ACC112 (cell line): ENCODE measurements around the gene ESRRB.

Experiments
- H2AFZ ChIP-seq: fragments of 200-600 bp; sonication (generic); one replicate; pipeline ENCODE4 v1.6.0; 2017; ENCODE audit warnings: antibody characterized with exemption, low read length; ENCODE audit not compliant: unreplicated experiment
- H3K27ac ChIP-seq: fragments of 200-600 bp; sonication (generic); 2 replicates; pipeline ENCODE4 v1.5.1; 2014; ENCODE audit warnings: low read depth, mild to moderate bottlenecking, antibody characterized with exemption, low read length, moderate library complexity
- H3K27me3 ChIP-seq: fragments of 200-600 bp; sonication (generic); 2 replicates; pipeline ENCODE4 v1.6.1; 2014; ENCODE audit warnings: mild to moderate bottlenecking, antibody characterized with exemption, low read length, moderate library complexity, mixed read lengths; ENCODE audit not compliant: insufficient read depth
- H3K36me3 ChIP-seq: fragments of 200-600 bp; sonication (generic); 2 replicates; pipeline ENCODE4 v1.6.1; 2016; ENCODE audit warnings: mild to moderate bottlenecking, antibody characterized with exemption, low read length, moderate library complexity, mixed read lengths; ENCODE audit not compliant: insufficient read depth
- H3K4me1 ChIP-seq: fragments of 200-600 bp; sonication (generic); one replicate; pipeline ENCODE4 v1.6.1; 2016; ENCODE audit warnings: low read length, mixed read lengths; ENCODE audit not compliant: insufficient read depth, unreplicated experiment, control insufficient read depth
- H3K4me3 ChIP-seq: fragments of 200-600 bp; sonication (generic); 2 replicates; pipeline ENCODE4 v1.5.1; 2014; ENCODE audit warnings: mild to moderate bottlenecking, low read depth, low read length
- H3K79me2 ChIP-seq: fragments of 200-600 bp; sonication (generic); one replicate; pipeline ENCODE4 v1.6.0; 2016; ENCODE audit warnings: low read length; ENCODE audit not compliant: control insufficient read depth, unreplicated experiment, insufficient read depth

The ESRRB gene

GRCh38 chr14:76473481-76474263 is 97.7 kb downstream of the ESRRB start:
- H2AFZ ChIP-seq: no peak overlapping the region
- H3K79me2 ChIP-seq: no peaks in the 10 kb centered on the region
- no peaks in the 10 kb centered on the region for H3K4me1 ChIP-seq
- H3K36me3 ChIP-seq: no peaks in the 10 kb centered on the region
- no peak overlapping the region for H3K27ac ChIP-seq
- H3K4me3 ChIP-seq: no peak overlapping the region
- peaks cover 43% of the 10 kb centered on the region for H3K27me3 ChIP-seq

DNA sequence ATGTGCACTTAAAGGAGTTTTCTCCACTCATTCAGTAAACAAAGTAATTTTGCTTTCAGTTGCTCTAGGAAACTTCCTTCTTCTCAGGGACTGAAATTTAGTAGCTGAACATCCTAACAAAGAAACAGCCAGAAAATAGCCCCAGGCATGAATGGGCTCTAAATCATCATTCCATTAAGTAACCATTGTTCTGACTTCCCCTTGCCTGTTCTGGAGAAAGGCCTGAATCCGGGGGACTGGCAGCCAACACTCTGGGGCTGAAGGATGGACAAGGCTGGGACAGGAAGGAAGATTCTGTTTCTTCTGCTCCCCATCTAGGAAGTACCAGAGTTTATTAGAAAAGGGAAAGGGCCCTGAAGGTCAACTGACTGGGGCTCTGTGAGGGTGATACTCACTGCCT is 104.5 kb downstream of the ESRRB start:
- peaks cover 21% of the 10 kb centered on the region; the same call in 1 of the 2 replicates for H3K27me3 ChIP-seq
- H3K27ac ChIP-seq: no peak overlapping the region
- H3K4me3 ChIP-seq: no peak overlapping the region
- no peaks in the 10 kb centered on the region for H3K79me2 ChIP-seq
- H3K4me1 ChIP-seq: no peaks in the 10 kb centered on the region
- H3K36me3 ChIP-seq: no peaks in the 10 kb centered on the region
- H2AFZ ChIP-seq: no peak overlapping the region

- H3K79me2 ChIP-seq: no peaks in the 10 kb centered on the region
- no peaks in the 10 kb centered on the region for H3K36me3 ChIP-seq
- H2AFZ ChIP-seq: no peak overlapping the region
- peaks cover 8% of the 10 kb centered on the region; the same call in 1 of the 2 replicates for H3K27me3 ChIP-seq
- no peak overlapping the region for H3K4me3 ChIP-seq
- no peaks in the 10 kb centered on the region for H3K4me1 ChIP-seq
- no peak overlapping the region for H3K27ac ChIP-seq
Observed at GRCh38 chr14:76484355-76484754, 108.4 kb downstream of the ESRRB start.

DNA sequence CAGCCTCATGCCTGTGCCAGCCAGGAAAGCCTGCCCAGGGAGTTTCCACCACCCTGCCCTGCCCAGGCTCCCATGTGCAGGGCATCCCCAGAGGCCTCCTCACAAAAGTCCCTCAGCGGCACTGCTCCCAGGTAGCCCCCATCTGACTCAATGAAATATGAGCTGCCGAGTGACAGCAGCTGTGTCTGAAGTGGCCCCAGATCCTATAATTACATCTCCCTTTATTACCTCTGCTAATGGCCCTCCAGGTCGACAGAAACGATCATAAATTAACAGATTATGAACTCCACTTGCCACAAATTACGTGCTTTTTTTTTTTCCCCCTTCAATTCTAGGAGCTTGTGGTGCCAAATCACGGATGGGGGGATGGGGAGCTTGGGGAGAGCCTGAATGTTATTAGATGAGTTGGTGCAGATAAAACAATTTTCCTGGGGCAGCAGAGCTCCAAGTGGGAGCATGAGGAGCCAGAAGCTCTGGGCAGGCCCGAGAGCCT is 110.4 kb downstream of the ESRRB start:
- H3K4me3 ChIP-seq: no peak overlapping the region
- H3K79me2 ChIP-seq: no peaks in the 10 kb centered on the region
- H2AFZ ChIP-seq: no peak overlapping the region
- H3K4me1 ChIP-seq: no peaks in the 10 kb centered on the region
- H3K27me3 ChIP-seq: peaks cover 12% of the 10 kb centered on the region; the same call in 1 of the 2 replicates
- no peaks in the 10 kb centered on the region for H3K36me3 ChIP-seq
- H3K27ac ChIP-seq: no peak overlapping the region

DNA sequence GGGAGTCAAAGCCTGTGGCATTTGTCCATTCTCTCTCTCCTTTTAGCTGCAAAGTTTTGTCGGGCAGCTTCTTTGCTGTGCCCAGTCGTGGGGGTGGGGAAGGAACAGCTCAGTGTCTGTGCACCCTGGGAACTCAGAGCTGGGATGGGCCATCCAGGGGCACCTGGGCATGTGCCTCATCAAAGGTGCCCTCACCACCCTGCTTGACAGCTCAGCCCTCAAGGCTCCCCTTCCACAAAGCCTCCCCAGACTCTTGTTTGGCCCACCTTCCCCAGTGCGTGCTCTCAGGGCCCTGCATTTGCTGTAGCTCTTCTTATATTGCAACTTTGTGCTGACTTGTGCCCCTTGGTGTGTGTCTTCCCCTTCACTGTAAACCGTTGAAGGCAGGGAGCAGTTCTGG is 112.6 kb downstream of the ESRRB start:
- Histone ChIP-seq H3K27me3 (peaks cover 8% of the 10 kb centered on the region; the same call in 1 of the 2 replicates), H3K79me2 (no peaks in the 10 kb centered on the region), H3K4me1 (no peaks in the 10 kb centered on the region), H3K36me3 (no peaks in the 10 kb centered on the region), H2AFZ (no peak overlapping the region), H3K27ac (no peak overlapping the region), H3K4me3 (no peak overlapping the region)

- Histone ChIP-seq H3K27me3 (peaks cover 8% of the 10 kb centered on the region; the same call in 1 of the 2 replicates), H3K36me3 (no peaks in the 10 kb centered on the region), H3K27ac (no peak overlapping the region), H3K4me3 (no peak overlapping the region), H3K79me2 (no peaks in the 10 kb centered on the region), H2AFZ (no peak overlapping the region), H3K4me1 (no peaks in the 10 kb centered on the region)
Observed at GRCh38 chr14:76489667-76490066, 113.7 kb downstream of the ESRRB start.

- Histone ChIP-seq H3K4me3 (no peak overlapping the region), H3K36me3 (no peaks in the 10 kb centered on the region), H2AFZ (no peak overlapping the region), H3K27me3 (peaks cover 8% of the 10 kb centered on the region; the same call in 1 of the 2 replicates), H3K27ac (no peak overlapping the region), H3K4me1 (no peaks in the 10 kb centered on the region), H3K79me2 (no peaks in the 10 kb centered on the region)
Observed at GRCh38 chr14:76490111-76490510, 114.2 kb downstream of the ESRRB start.

DNA sequence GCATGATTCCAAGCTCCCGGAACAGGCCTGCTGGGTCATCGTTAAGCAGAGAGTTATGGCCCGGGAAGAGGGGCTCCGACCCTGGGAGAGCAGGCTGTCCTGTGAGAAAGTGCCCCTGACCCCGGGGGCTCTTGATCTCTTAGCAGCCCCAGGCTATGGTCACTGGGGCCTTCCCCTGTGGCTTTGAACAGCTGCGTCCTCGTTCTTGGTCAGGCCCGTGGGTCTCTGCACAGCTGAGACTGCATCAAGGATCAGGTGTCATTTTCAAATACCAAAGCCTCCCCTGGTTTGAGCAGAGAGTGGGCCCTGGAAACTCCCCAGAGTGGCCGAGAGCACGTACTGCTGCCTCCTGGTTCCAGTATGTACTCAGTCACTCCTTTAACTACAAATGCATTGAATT is 114.8 kb downstream of the ESRRB start:
- H3K4me1 ChIP-seq: no peaks in the 10 kb centered on the region
- H3K36me3 ChIP-seq: no peaks in the 10 kb centered on the region
- H3K27ac ChIP-seq: no peak overlapping the region
- H2AFZ ChIP-seq: no peak overlapping the region
- no peaks in the 10 kb centered on the region for H3K79me2 ChIP-seq
- no peak overlapping the region for H3K4me3 ChIP-seq
- H3K27me3 ChIP-seq: peaks cover 8% of the 10 kb centered on the region; the same call in 1 of the 2 replicates

DNA sequence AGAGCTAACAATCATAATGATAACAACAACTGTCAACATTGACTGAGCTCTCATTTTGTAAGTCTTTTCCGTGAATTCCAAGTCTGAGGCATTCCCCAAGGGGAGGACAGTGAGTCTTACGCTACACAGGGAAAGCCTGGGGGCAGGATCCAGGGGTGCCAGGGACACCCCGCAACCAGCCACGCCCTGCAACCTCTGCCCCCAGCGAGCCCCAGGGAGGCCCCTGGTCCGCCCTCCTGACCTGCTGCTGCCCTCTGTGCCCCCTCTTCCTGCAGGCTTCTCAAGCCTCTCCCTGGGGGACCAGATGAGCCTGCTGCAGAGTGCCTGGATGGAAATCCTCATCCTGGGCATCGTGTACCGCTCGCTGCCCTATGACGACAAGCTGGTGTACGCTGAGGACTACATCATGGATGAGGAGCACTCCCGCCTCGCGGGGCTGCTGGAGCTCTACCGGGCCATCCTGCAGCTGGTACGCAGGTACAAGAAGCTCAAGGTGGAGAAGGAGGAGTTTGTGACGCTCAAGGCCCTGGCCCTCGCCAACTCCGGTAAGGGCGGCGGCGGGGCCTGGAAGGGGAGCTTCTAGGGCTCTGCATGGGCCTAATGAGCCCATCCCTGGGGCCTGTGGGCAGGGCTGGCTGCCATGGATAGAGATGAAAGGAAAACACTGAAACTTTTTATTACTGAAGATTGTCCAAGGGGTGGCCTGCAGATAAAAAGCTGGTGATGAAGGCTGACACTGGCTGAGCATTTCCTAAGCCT is 115.4 kb downstream of the ESRRB start:
- no peaks in the 10 kb centered on the region for H3K79me2 ChIP-seq
- H2AFZ ChIP-seq: no peak overlapping the region
- peaks cover 8% of the 10 kb centered on the region; the same call in 1 of the 2 replicates for H3K27me3 ChIP-seq
- no peak overlapping the region for H3K27ac ChIP-seq
- H3K36me3 ChIP-seq: no peaks in the 10 kb centered on the region
- H3K4me3 ChIP-seq: no peak overlapping the region
- H3K4me1 ChIP-seq: no peaks in the 10 kb centered on the region

GRCh38 chr14:76495983-76496382 is 120.0 kb downstream of the ESRRB start:
- H3K36me3 ChIP-seq: no peaks in the 10 kb centered on the region
- no peaks in the 10 kb centered on the region for H3K4me1 ChIP-seq
- peaks cover 8% of the 10 kb centered on the region; the same call in 1 of the 2 replicates for H3K27me3 ChIP-seq
- no peaks in the 10 kb centered on the region for H3K79me2 ChIP-seq
- no peak overlapping the region for H3K4me3 ChIP-seq
- H3K27ac ChIP-seq: no peak overlapping the region
- H2AFZ ChIP-seq: no peak overlapping the region
